ENCODE data around the gene NLGN4X.
A peak's percentile ranks its signal among the peaks of the same experiment; 100 is the strongest.

NLGN4X gene

DNA sequence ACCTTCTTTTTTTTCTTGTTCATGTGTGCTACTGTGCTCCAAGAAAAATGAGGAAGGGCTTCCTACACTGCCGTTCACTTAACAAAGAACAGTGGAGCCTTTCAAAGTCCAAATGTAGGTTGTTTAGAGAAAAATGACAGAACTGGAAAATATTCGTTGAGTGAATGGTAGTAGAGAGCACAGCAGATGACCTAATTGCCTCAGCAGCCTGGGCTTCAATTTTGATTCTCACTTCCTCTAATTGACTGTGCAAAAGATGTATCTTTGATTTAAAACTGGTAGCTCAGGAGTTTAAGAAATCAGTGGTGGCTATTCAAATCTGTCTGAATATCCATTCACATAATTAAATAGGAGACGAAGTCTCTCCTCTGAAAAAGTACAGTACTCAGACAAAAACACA is 5.2 kb downstream of the NLGN4X start:
- FAIRE-seq (no peak), DNase-seq (ENCODE audit: insufficient read length) (no peak)
- TF ChIP-seq POLR2AphosphoS5 (IDR thresholded peaks at IDR 0.05; ENCODE audit: low read depth, low read length) (no peak), POLR2A (IDR thresholded peaks at IDR 0.05; ENCODE audit: low read depth, low read length) (no peak), TAF1 (IDR thresholded peaks at IDR 0.05; ENCODE audit: borderline replicate concordance, low read depth, low read length) (no peak)

DNA sequence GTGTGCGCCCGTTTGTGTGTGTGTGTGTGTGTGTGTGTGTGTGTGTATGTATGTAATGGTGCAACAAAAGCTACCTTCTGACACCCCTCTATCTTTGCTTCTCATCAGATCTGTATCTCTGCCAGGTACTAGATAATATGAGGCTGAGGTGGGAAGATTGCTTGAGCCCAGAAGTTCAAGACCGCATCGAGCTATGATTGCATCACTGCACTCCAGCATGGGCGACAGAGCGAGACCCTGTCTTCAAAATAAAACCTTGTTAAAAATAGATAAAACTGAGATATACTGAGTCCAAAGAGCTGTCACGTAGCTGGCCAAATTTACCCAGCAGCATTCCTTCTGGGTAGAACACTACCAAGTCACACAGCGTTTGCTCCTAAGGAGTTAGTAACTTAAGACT is 18.4 kb downstream of the NLGN4X start:
- FAIRE-seq (no peak), DNase-seq (ENCODE audit: insufficient read length) (no peak)
- TF ChIP-seq POLR2AphosphoS5 (IDR thresholded peaks at IDR 0.05; ENCODE audit: low read depth, low read length) (no peak), POLR2A (IDR thresholded peaks at IDR 0.05; ENCODE audit: low read depth, low read length) (no peak), TAF1 (IDR thresholded peaks at IDR 0.05; ENCODE audit: borderline replicate concordance, low read depth, low read length) (no peak)

DNA sequence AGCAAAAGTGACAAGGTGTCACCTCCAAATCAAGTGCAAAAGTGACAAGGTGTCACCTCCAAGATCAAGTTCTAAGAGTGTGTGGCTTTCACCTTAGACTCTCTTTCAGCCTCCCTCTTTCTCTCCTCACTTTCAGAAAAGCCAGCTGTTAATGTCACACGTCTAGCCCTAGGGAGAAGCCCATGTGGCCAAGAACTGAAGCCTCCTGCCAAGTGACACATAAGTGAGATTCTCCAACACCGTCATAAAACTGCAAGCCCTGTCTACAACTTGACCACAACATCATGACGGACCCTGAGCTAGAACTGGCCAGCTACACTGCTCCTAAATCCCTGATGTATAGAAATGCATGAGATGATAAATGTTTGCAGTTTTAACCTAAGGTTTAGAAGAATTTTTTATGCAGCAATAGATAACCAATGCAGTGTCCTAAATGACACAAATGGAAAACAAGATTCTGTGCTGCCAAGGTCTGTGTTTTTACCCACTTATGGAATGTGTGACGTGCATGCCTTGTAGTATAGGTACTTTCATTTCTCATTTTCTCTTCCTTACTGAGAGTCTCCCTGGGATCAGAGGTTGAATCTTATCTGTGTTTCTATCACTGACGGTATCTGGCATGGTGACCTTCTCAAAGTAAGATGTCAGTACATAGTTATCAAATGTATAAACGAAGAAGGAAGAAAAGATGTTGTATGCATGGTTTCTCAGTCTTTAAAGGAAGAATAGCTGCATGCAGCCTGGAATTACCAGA is 25.0 kb downstream of the NLGN4X start:
- DNase-seq (ENCODE audit: insufficient read length) (no peak), FAIRE-seq (no peak)
- no peak for TF ChIP-seq POLR2AphosphoS5 (IDR thresholded peaks at IDR 0.05; ENCODE audit: low read depth, low read length)
- no peak for TF ChIP-seq TAF1 (IDR thresholded peaks at IDR 0.05; ENCODE audit: borderline replicate concordance, low read depth, low read length)
- TF ChIP-seq POLR2A (IDR thresholded peaks at IDR 0.05; ENCODE audit: low read depth, low read length) = no peak

DNA sequence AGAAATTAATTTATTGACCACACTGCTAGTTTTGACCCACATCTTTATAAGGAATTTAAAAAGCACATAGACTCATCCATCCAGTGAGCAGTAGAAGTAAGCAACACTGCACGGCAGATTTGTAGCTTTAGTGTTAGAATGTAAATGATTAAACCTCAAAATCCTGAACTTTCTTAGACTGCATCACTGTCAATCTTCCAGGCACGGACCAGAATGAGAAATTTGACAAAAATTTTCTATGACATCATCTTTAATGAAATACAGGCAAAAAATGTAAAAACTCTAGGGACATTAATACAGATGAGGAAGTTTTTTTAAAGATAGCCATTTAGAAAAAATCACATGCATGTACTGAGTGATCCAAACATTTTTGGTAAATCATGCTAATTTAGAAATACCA is 29.2 kb downstream of the NLGN4X start:
- no peak for DNase-seq (ENCODE audit: insufficient read length)
- no peak for TF ChIP-seq TAF1 (IDR thresholded peaks at IDR 0.05; ENCODE audit: borderline replicate concordance, low read depth, low read length)
- no peak for TF ChIP-seq POLR2AphosphoS5 (IDR thresholded peaks at IDR 0.05; ENCODE audit: low read depth, low read length)
- no peak for TF ChIP-seq POLR2A (IDR thresholded peaks at IDR 0.05; ENCODE audit: low read depth, low read length)
- FAIRE-seq = no peak

DNA sequence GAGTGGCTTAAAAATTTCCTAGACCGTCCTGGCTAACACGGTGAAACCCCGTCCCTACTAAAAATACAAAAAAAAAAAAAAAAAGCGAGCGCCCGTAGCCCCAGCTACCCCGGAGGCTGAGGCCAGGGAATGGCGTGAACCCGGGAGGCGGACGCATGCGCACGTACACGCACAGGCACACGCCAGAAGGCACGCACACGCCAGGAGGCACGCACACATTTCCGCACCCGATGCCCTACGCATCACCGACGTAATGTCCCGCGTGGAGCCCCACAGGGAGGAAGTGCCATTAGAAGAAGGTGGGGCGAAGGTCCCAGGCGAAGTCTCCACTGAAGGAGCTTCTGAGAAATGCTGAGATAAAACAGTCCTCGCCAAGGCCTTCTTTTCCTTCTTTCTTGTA is 41.4 kb downstream of the NLGN4X start:
- no peak for FAIRE-seq
- TF ChIP-seq TAF1 (IDR thresholded peaks at IDR 0.05; ENCODE audit: borderline replicate concordance, low read depth, low read length) = no peak
- TF ChIP-seq POLR2A (IDR thresholded peaks at IDR 0.05; ENCODE audit: low read depth, low read length) = no peak
- no peak for TF ChIP-seq POLR2AphosphoS5 (IDR thresholded peaks at IDR 0.05; ENCODE audit: low read depth, low read length)
- DNase-seq (ENCODE audit: insufficient read length) = no peak

DNA sequence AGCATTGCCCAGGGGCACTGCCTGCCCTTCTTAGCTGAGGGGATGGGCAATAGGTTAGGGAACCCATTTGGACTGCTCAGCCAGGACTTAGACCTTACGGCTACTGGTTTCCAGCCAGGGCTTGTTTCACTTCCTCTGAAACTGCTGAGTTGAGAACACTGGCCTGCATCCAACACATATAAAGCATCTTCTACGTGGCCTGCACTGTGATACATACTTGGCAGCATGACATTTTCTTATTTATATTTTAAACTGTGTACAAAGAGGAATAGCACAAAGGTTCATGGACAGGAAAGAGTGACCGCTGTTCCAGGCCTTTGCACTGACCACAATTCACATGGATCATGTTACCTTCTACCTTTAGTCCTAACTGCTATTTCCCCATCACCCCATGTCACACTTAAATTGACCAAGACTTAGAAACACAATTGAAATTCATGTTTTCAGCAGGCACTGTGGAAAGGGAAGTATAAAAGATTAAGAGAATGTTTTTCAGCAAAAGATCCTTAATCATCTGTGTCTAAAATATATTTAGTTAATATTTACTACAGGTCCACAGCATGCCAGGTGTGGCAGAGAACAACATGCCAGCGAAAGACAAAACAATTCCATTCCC is 43.7 kb downstream of the NLGN4X start:
- no peak for DNase-seq (ENCODE audit: insufficient read length)
- TF ChIP-seq POLR2AphosphoS5 (IDR thresholded peaks at IDR 0.05; ENCODE audit: low read depth, low read length) = no peak
- no peak for TF ChIP-seq POLR2A (IDR thresholded peaks at IDR 0.05; ENCODE audit: low read depth, low read length)
- TF ChIP-seq TAF1 (IDR thresholded peaks at IDR 0.05; ENCODE audit: borderline replicate concordance, low read depth, low read length) = no peak
- FAIRE-seq = peak; percentile 67

DNA sequence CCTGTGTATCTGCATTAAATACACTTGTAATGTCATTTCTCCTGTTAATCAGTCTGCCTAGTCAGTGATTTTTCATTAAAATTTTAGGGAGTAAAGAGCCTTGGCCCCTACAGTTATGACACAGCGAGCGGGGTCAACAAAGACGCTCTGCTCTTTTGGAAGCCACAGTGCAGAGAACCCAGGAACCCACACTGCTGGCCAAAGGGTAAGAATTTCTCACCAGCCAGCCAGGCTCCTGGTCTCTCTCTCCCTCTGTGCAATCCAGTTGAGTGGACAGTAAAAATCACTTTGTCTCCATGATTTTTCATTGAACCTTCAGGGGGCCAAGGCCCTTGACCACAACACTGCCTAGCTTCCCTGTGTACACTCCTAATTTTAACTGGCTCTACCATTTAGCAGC is 52.8 kb downstream of the NLGN4X start:
- no peak for DNase-seq (ENCODE audit: insufficient read length)
- no peak for FAIRE-seq
- no peak for TF ChIP-seq TAF1 (IDR thresholded peaks at IDR 0.05; ENCODE audit: borderline replicate concordance, low read depth, low read length)
- no peak for TF ChIP-seq POLR2A (IDR thresholded peaks at IDR 0.05; ENCODE audit: low read depth, low read length)
- no peak for TF ChIP-seq POLR2AphosphoS5 (IDR thresholded peaks at IDR 0.05; ENCODE audit: low read depth, low read length)

DNA sequence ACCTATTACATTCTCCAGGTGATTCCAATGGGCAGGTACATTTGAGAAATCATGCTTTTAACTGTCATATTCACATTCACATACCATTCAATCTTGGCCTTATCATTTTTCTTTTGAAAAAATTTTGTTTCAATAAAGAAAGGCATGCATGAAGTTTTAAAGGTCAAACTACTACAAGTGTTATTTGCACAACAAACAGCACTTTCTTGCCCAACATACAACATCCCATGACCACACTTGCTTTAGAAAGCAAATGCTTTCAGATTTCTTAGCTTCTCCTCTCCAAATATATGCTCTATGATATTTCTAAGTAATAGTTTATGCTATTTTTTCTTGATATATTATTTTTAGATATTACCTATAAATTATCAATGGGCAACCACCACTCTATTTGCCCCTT is 58.2 kb downstream of the NLGN4X start:
- TF ChIP-seq POLR2AphosphoS5 (IDR thresholded peaks at IDR 0.05; ENCODE audit: low read depth, low read length) = no peak
- no peak for TF ChIP-seq POLR2A (IDR thresholded peaks at IDR 0.05; ENCODE audit: low read depth, low read length)
- TF ChIP-seq TAF1 (IDR thresholded peaks at IDR 0.05; ENCODE audit: borderline replicate concordance, low read depth, low read length) = no peak
- FAIRE-seq (no peak), DNase-seq (ENCODE audit: insufficient read length) (no peak)

DNA sequence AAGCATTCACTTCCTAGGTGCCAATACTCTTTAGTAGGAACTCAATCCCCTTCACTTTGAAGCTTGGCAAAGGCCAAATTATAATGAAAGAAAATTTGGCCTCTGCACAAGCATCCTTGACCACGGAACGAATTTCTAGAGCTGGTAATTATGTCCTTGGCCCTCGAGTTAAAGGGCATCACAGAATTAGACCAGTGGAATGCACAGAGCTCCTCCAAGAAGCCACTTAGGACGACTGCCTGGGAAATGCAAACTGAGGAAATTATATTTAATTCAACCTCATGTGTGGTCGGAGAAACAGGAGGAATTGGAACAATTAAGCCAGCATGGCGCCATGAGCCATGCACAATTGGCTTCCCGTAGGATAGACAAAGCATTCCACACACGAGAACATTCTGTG is 59.3 kb downstream of the NLGN4X start:
- FAIRE-seq (no peak), DNase-seq (ENCODE audit: insufficient read length) (no peak)
- TF ChIP-seq POLR2A (IDR thresholded peaks at IDR 0.05; ENCODE audit: low read depth, low read length) = no peak
- no peak for TF ChIP-seq POLR2AphosphoS5 (IDR thresholded peaks at IDR 0.05; ENCODE audit: low read depth, low read length)
- no peak for TF ChIP-seq TAF1 (IDR thresholded peaks at IDR 0.05; ENCODE audit: borderline replicate concordance, low read depth, low read length)

DNA sequence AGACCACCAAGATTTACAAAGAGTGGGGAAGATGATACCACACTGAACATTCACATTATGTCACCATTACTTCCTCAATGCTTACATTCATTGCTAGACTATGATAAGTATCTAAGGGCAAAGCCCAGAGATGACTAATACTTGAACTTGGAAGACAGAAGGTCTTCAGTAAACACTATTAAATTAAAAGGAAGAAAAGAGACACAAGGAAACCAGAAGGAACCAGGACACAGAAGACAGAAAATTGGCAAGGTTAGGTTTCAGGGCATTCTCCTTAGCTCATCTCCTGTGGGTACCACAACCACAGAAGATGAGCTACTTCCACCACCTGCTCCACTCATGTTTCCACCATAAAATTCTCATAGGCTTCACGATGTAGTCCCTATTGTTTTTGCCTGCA is 64.9 kb downstream of the NLGN4X start:
- FAIRE-seq = no peak
- TF ChIP-seq POLR2A (IDR thresholded peaks at IDR 0.05; ENCODE audit: low read depth, low read length) (no peak), TAF1 (IDR thresholded peaks at IDR 0.05; ENCODE audit: borderline replicate concordance, low read depth, low read length) (no peak), POLR2AphosphoS5 (IDR thresholded peaks at IDR 0.05; ENCODE audit: low read depth, low read length) (no peak)
- DNase-seq (ENCODE audit: insufficient read length) = no peak

DNA sequence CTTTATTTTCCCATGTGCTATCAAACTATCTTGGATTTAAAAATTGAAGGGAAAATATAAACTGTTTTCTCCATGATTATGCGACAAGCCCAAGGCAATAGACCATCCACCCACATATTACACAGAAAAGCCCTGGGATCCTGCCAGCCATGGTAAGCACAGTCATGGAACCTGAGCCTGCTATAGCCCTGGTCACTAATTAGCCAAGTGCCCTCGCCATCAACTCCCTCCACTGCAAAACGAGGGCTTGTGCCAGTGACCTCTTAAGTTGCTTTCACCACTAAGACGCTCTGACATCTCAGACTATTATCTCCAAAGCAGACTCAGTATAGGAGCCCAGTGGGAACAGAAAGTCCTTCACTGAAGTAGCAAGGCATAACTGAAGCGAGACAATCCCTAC is 69.2 kb downstream of the NLGN4X start:
- FAIRE-seq = no peak

DNA sequence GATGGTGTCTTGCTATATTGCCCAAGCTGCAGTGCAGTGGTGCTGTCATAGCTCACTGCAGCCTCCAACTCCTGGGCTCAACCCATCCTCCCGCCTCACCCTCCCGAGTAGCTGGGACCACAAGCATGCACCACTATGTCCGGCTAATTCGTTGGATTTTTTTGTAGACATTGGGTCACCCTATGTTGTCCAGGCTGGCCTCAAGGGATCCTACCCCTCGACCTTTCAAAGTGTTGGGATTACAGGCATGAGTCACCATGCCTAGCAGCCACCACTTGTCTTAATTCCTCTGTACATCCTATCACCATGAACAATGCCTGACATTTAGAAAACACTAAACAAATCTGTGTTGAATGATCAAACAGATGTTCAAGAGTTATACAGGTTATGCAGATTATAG is 76.7 kb downstream of the NLGN4X start:
- TF ChIP-seq POLR2AphosphoS5 (IDR thresholded peaks at IDR 0.05; ENCODE audit: low read depth, low read length) = no peak
- TF ChIP-seq POLR2A (IDR thresholded peaks at IDR 0.05; ENCODE audit: low read depth, low read length) = no peak
- no peak for TF ChIP-seq TAF1 (IDR thresholded peaks at IDR 0.05; ENCODE audit: borderline replicate concordance, low read depth, low read length)
- FAIRE-seq (no peak), DNase-seq (ENCODE audit: insufficient read length) (no peak)

More for the DNA sequence above, 69.2 kb downstream of the NLGN4X start:
- TF ChIP-seq TAF1 (IDR thresholded peaks at IDR 0.05; ENCODE audit: borderline replicate concordance, low read depth, low read length) = no peak
- no peak for TF ChIP-seq POLR2AphosphoS5 (IDR thresholded peaks at IDR 0.05; ENCODE audit: low read depth, low read length)
- TF ChIP-seq POLR2A (IDR thresholded peaks at IDR 0.05; ENCODE audit: low read depth, low read length) = no peak
- no peak for DNase-seq (ENCODE audit: insufficient read length)
